Measurements from ENCODE around the gene CAMTA1.
"Not testable (repeated sequence)": the region's sequence is repeated elsewhere in the genome, so short reads cannot be mapped to it uniquely, and the experiment has no call there.

Gene CAMTA1
- 16.5 reads per million, percentile 42 among the genes with 10 or more reads in this experiment for total RNA-seq

GRCh38 chr1:6785318-6785727, at the start of gene CAMTA1:
Gene CAMTA1 (plus strand): TSS chr1:6785454. CDS start chr1:6785531, 77 bp downstream.
- no peak for DNase-seq

- no peak for DNase-seq
Measured at GRCh38 chr1:6738987-6739676, 46.1 kb upstream of the CAMTA1 start.

GRCh38 chr1:6742676-6743188, 42.5 kb upstream of the CAMTA1 start:
- DNase-seq, result not testable (repeated sequence)

GRCh38 chr1:6743189-6744101, 41.8 kb upstream of the CAMTA1 start:
- DNase-seq, result no peak

GRCh38 chr1:6745073-6745472, 40.2 kb upstream of the CAMTA1 start:
- DNase-seq, result no peak

- DNase-seq, result no peak
Measured at GRCh38 chr1:6747674-6748073, 37.6 kb upstream of the CAMTA1 start.

- DNase-seq, result no peak
Measured at GRCh38 chr1:6750490-6750889, 34.8 kb upstream of the CAMTA1 start.

GRCh38 chr1:6753320-6754140, 31.7 kb upstream of the CAMTA1 start:
- no peak for DNase-seq

- no peak for DNase-seq
Measured at GRCh38 chr1:6756457-6756856, 28.8 kb upstream of the CAMTA1 start.

GRCh38 chr1:6757719-6758435, 27.4 kb upstream of the CAMTA1 start:
- DNase-seq, result no peak

- DNase-seq, result no peak
Measured at GRCh38 chr1:6761196-6761737, 24.0 kb upstream of the CAMTA1 start.

- no peak for DNase-seq
Measured at GRCh38 chr1:6762060-6762459, 23.2 kb upstream of the CAMTA1 start.

- no peak for DNase-seq
Measured at GRCh38 chr1:6770751-6771440, 14.4 kb upstream of the CAMTA1 start.

- DNase-seq, result no peak
Measured at GRCh38 chr1:6771441-6771769, 13.8 kb upstream of the CAMTA1 start.

- no peak for DNase-seq
Measured at GRCh38 chr1:6774381-6774780, 10.9 kb upstream of the CAMTA1 start.

GRCh38 chr1:6775261-6776043, 9.8 kb upstream of the CAMTA1 start:
- no peak for DNase-seq

- no peak for DNase-seq
Measured at GRCh38 chr1:6776389-6776788, 8.9 kb upstream of the CAMTA1 start.

GRCh38 chr1:6776895-6777294, 8.4 kb upstream of the CAMTA1 start:
- DNase-seq, result no peak

GRCh38 chr1:6777813-6778212, 7.4 kb upstream of the CAMTA1 start:
- DNase-seq, result no peak

- DNase-seq, result no peak
Measured at GRCh38 chr1:6779089-6779805, 6.0 kb upstream of the CAMTA1 start.

Data from effector CD4-positive, alpha-beta T cell (primary cell).